Measurements from ENCODE around the gene SIRPG. TPM values are rescaled to one million over a fixed set of nuclear protein-coding genes. Genes with fewer than 3 reads are reported as not detected.
"Not testable (repeated sequence)": the region's sequence is repeated elsewhere in the genome, so short reads cannot be mapped to it uniquely, and the experiment has no call there.

Gene SIRPG
- total and polyA plus RNA-seq, 7 donors, result 0.01 to 0.30 (median 0.21) TPM; not detected in 4

DNA sequence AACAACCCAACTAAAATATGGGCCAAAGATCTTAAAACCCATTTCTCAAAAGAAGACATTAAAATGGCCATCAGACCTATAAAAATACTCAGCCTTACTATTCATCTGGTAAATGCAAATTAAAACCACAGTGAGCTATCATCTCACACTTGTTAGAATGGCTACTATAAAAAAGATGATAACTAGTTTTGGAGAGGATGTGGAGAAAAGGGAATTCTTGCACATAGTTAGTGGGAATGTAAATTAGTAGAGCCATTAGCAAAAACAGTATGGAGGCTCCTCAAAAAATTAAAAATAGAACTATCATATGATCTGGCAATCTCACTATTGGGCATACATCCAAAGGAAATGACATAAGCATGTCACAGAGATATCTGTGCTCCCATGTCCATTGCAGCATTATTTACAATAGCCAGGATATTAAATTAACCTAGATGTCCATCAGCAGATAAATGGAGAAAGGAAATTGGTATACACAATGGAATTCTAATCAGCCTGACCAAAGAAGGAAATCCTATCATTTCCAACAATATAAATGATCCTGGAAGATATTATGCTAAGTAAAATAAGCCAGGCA is 40.6 kb downstream of the SIRPG start:
- H3K4me1 ChIP-seq, result no peaks in the 10 kb centered on the region
- TF ChIP-seq, protein P1, sequence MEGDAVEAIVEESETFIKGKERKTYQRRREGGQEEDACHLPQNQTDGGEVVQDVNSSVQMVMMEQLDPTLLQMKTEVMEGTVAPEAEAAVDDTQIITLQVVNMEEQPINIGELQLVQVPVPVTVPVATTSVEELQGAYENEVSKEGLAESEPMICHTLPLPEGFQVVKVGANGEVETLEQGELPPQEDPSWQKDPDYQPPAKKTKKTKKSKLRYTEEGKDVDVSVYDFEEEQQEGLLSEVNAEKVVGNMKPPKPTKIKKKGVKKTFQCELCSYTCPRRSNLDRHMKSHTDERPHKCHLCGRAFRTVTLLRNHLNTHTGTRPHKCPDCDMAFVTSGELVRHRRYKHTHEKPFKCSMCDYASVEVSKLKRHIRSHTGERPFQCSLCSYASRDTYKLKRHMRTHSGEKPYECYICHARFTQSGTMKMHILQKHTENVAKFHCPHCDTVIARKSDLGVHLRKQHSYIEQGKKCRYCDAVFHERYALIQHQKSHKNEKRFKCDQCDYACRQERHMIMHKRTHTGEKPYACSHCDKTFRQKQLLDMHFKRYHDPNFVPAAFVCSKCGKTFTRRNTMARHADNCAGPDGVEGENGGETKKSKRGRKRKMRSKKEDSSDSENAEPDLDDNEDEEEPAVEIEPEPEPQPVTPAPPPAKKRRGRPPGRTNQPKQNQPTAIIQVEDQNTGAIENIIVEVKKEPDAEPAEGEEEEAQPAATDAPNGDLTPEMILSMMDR (IDR thresholded peaks at IDR 0.05), result no peak
- no peaks in the 10 kb centered on the region for H3K27me3 ChIP-seq (ENCODE audit: insufficient read depth in 3 of 3, low read length in 2 of 3)
- intact Hi-C loops (cut with DNase I), result no loop called here
- H3K9me3 ChIP-seq, result peaks cover 3% of the 10 kb centered on the region
- ATAC-seq (no peak), DNase-seq (no peak)
- H3K27ac ChIP-seq, result no peak overlapping the region
- no peak overlapping the region for H3K4me3 ChIP-seq
- no peaks in the 10 kb centered on the region for H3K36me3 ChIP-seq (ENCODE audit: insufficient read depth in 1 of 2, low read depth in 1 of 2)

DNA sequence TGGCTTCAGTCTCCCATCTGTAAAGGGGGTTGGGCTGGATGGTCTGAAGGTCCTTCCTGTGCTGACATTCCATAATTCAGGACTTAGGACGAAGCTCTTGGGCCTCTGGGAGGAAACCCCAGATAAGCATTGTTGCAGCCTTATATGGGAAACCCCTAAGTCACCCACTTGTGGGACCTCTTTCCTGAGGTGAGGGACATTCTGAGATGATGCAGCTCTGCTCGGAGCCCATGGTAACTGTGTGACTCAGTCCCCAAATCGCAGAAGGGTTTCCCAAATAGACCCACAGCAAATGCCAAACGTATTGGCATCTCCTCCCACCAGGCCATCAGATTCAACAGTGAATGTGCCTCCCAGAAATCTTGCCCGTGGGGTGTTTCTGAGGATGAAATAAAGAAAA is 47.2 kb downstream of the SIRPG start:
- intact Hi-C loops (cut with DNase I), result not testable (repeated sequence)
- 65 to 69% methylated on average over 5 of the region's 5 CpGs; no CpG with 5 or more reads in 1 of the 3 donors for WGBS, 3 donors

DNA sequence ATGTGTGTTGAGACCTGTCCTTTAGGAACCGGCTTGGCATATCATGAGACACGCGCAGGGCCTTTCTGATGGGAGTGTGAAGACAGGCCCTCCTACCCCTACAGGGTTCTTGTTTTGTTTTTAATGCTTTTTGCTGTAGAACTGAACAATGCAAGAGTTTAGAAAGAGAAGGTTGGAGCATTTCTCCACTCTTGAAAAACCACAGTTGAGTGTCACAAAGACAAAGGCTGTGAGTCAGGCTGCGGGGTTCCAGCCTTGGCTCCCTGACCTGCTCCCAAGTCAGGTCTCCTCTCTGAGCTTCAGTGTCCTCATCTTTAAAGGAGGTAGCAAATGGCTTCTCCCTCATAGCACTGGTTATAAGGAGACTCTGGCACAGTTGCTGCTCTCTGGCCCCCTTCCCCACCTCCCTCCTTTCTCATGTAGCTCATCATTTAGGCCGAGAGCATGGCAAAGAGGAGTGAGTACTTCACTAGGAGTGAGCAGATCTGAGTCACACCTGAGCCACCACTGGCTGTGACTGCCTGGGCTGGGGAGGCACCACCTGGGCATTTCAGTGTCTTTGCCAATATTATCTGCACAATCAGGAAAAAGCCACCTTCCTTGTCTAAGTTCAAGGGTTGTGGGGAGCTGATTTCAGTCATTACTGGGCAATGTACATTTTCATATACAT is 48.8 kb downstream of the SIRPG start:
- 67 to 79% (median 75%) methylated on average over 3 of the region's 5 CpGs for WGBS, 3 donors
- DNase-seq; intact Hi-C loops (cut with DNase I); H3K9me3 ChIP-seq; ATAC-seq; H3K4me3 ChIP-seq; H3K27ac ChIP-seq; H3K4me1 ChIP-seq; H3K36me3 ChIP-seq (ENCODE audit: insufficient read depth in 1 of 2, low read depth in 1 of 2); H3K27me3 ChIP-seq (ENCODE audit: insufficient read depth in 3 of 3, low read length in 2 of 3): not testable (repeated sequence)

More for the DNA sequence above, 47.2 kb downstream of the SIRPG start:
- not testable (repeated sequence) for ATAC-seq; H3K36me3 ChIP-seq (ENCODE audit: insufficient read depth in 1 of 2, low read depth in 1 of 2); H3K4me1 ChIP-seq; H3K27me3 ChIP-seq (ENCODE audit: insufficient read depth in 3 of 3, low read length in 2 of 3); H3K4me3 ChIP-seq; DNase-seq; H3K27ac ChIP-seq; H3K9me3 ChIP-seq

DNA sequence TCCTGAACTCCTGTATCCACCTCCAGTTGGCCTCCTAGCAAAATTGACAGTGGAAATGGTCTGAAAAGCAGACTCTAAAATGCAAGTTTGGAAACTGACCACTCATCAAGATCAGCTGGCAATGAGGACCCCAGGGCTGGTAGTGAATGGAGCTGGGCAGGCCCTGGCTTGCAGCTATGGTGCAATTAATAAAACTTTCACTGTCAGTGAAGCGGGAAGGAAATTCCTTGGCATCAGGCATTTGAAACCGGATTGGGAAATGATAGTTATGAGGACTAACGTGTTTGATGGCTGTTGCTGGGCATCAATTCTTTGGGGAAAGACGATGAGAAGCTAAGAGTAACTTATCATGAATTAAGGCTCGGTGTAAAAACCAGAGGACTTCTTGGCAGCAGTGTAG is 56.8 kb downstream of the SIRPG start:
- TF ChIP-seq, protein P1 (IDR thresholded peaks at IDR 0.05), result no peak
- Histone ChIP-seq H3K27ac (no peak overlapping the region), H3K9me3 (no peaks in the 10 kb centered on the region), H3K4me1 (no peaks in the 10 kb centered on the region), H3K4me3 (no peak overlapping the region), H3K27me3 (ENCODE audit: insufficient read depth in 3 of 3, low read length in 2 of 3) (no peaks in the 10 kb centered on the region), H3K36me3 (ENCODE audit: insufficient read depth in 1 of 2, low read depth in 1 of 2) (no peaks in the 10 kb centered on the region)
- intact Hi-C loops (cut with DNase I), result no loop called here
- ATAC-seq, result no peak
- WGBS, 3 donors, result 62% methylated on average over 5 of the region's 5 CpGs; no CpG with 5 or more reads in 2 of the 3 donors
- DNase-seq, result no peak

DNA sequence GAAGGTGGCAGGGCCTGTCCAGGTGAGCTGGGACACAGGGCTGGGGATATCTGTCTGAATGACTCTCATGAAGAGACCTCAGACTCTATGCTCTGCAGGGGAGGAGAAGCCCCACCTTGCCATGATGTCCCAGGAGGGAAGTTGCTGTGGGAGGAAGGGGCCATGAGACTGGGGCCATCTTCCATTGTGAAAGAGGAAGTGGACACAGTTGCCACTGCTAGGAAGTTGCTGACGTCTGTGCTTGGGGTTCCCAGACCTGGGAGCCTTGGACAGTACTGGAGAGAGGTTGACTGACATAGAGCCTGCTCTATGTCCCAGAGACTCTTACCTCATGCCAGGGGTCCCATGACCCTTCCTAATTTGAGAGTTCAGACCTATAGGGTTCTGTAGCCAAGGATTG is 62.2 kb downstream of the SIRPG start:
- TF ChIP-seq, protein P1 (IDR thresholded peaks at IDR 0.05), result no peak
- intact Hi-C loops (cut with DNase I), result no loop called here
- Histone ChIP-seq H3K9me3 (no peaks in the 10 kb centered on the region), H3K27ac (no peak overlapping the region), H3K36me3 (ENCODE audit: insufficient read depth in 1 of 2, low read depth in 1 of 2) (no peaks in the 10 kb centered on the region), H3K27me3 (ENCODE audit: insufficient read depth in 3 of 3, low read length in 2 of 3) (no peaks in the 10 kb centered on the region), H3K4me1 (no peaks in the 10 kb centered on the region), H3K4me3 (no peak overlapping the region)
- WGBS, 3 donors, result 59% methylated on average over 1 of the region's 1 CpG; no CpG with 5 or more reads in 2 of the 3 donors
- no peak for ATAC-seq
- DNase-seq, result no peak
